Kidney (tissue), 14 donors: Measurements from ENCODE around the gene CNFN. TPM values are rescaled to one million over a fixed set of nuclear protein-coding genes. Genes with fewer than 3 reads are reported as not detected.

Source experiments
- DNase-seq, 5 donors: peaks; one replicate each; pipeline ENCODE4 v3.0.0-alpha.2; 2013 to 2020
- FAIRE-seq: peaks from 2 replicates; lab custom pipeline; 2012; peaks lifted over from hg19 to GRCh38; lab: Jason Lieb, UNC
- H3K27ac ChIP-seq, 2 donors: one replicate each; pipeline ENCODE4 v1.7.0; 2013; ENCODE audit warnings: low read depth in 2 of 2, low read length in 2 of 2, inconsistent platforms in 1 of 2
- H3K27me3 ChIP-seq: one replicate; pipeline ENCODE4 v1.7.1; 2013; ENCODE audit warnings: low read length, inconsistent platforms; ENCODE audit not compliant: control insufficient read depth, insufficient read depth
- H3K36me3 ChIP-seq, 3 donors: one replicate each; pipeline versions ENCODE4 v1.7.0 to v1.7.1; 2013; ENCODE audit warnings: low read length in 3 of 3, control low read depth in 1 of 3, inconsistent platforms in 1 of 3; ENCODE audit not compliant: insufficient read depth in 3 of 3, control insufficient read depth in 2 of 3
- H3K4me1 ChIP-seq, 3 donors: one replicate each; pipeline versions ENCODE4 v1.7.0 to v1.7.1; 2013; ENCODE audit warnings: low read length in 3 of 3, inconsistent platforms in 1 of 3, low read depth in 1 of 3; ENCODE audit not compliant: control insufficient read depth in 2 of 3, insufficient read depth in 2 of 3
- H3K4me3 ChIP-seq, 3 donors: one replicate each; pipeline versions ENCODE4 v1.7.0 to v1.8.1; 2013; ENCODE audit warnings: low read length in 3 of 3, control low read depth in 1 of 3, inconsistent platforms in 1 of 3
- H3K9ac ChIP-seq, 3 donors: one replicate each; pipeline versions ENCODE4 v1.7.0 to v1.7.1; 2013; ENCODE audit warnings: low read length in 3 of 3, control low read depth in 1 of 3, inconsistent platforms in 1 of 3
- H3K9me3 ChIP-seq, 3 donors: one replicate each; pipeline versions ENCODE4 v1.7.0 to v1.7.1; 2013; ENCODE audit warnings: low read length in 3 of 3, control low read depth in 1 of 3, inconsistent platforms in 1 of 3; ENCODE audit not compliant: control insufficient read depth in 2 of 3, insufficient read depth in 1 of 3
- CTCF ChIP-seq: IDR thresholded peaks from 3 replicates; pipeline ENCODE4 v1.5.1; 2012; ENCODE audit warnings: mild to moderate bottlenecking, moderate library complexity, borderline replicate concordance; ENCODE audit not compliant: insufficient read depth; ENCODE audit errors: extremely low read depth
- intact Hi-C: fragments of 100-400 bp; cut with DNase I; formaldehyde crosslinking; loops from one replicate; pipeline ENCODE4 v1.11.1; 2022
- polyA plus RNA-seq: library from polyadenylated mRNA; stranded (reverse); fragments of 350-450 nt; fragmentation: Illumina TruSeq; extraction: RNeasy Lipid Tissue Mini Kit (QIAGEN cat#74804); gene quantifications from one replicate; pipeline ENCODE4 v1.2.3, GENCODE V29; 2014; ENCODE audit warnings: low read depth, low replicate concordance; ENCODE audit not compliant: insufficient read depth
- total RNA-seq: library from RNA; stranded (reverse); fragmentation: NEBNext Ultra II Directional; extraction: Animal tissue kit (Norgen Biotek cat#: 25700); gene quantifications from one replicate; pipeline ENCODE4 v1.2.1, GENCODE V29; 2021
- donor health status: control.
- donor health status: control.
- donor health status: control.
- donor health status: control.
- donor health status: control.
- donor health status: DM: yes; HTN: yes; CAD: no.
- donor health status: Normal renal cell carcinoma (clear cell type).

CNFN gene
- total and polyA plus RNA-seq, 2 donors from 2014 or later = 2.2 to 4.9 TPM

GRCh38 chr19:42388851-42389489, 1.1 kb downstream of the CNFN start:
- Histone ChIP-seq H3K27me3 (peaks cover 3% of the 10 kb centered on the region), H3K36me3 (no peaks in the 10 kb centered on the region), H3K4me1 (no peaks in the 10 kb centered on the region), H3K9me3 (no peaks in the 10 kb centered on the region), H3K27ac (no peak overlapping the region), H3K4me3 (no peak overlapping the region), H3K9ac (no peak overlapping the region)
- TF ChIP-seq CTCF = no peak
- intact Hi-C loops = no loop called here
- no peak for DNase-seq
- FAIRE-seq = no peak

DNA sequence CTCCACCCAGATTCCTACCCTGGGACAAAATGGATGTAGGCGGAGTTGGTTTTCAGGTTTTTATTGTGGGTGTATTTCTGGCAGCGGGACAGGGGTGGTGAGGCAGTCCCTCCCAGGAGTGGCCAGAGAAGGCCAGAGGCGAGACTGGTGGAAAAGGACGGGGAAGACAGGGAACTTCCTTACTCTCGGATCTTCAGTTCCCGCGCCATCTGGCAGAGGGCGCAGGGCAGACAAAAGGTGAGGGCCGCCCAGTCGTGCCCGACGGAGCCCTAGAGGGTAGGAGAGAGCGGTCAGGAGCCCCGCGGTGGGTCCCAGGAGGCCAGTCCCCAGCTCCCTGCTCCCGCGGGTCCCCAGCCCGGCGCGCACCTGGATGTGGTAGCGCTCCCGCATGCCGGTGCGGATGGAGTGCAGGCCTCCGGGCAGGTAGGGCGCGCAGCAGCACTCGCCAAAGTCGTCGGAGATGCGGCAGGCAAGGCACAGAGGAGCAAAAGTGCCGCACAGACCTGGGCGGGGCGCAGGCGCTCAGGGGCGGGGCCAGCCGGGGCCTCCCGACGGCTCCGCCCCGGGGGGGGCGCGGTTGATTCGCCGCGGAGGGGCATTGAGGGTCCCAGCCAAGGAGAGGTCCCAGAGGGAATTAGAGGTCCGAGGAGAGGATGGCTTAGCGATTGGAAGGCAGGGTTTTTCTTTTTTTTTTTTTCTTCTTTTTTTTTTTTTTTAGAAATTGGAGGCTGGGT, 3.0 kb downstream of the CNFN start:
- peak; percentile 47 for TF ChIP-seq CTCF
- Histone ChIP-seq H3K4me1 (no peaks in the 10 kb centered on the region), H3K27ac (no peak overlapping the region), H3K36me3 (no peaks in the 10 kb centered on the region), H3K9me3 (no peaks in the 10 kb centered on the region), H3K27me3 (peaks cover 3% of the 10 kb centered on the region), H3K4me3 (peak overlapping the region in 1 of 3 donors; percentile 35), H3K9ac (no peak overlapping the region)
- DNase-seq (peak in 4 of 5 donors; percentile 69 to 83 (median 76)), FAIRE-seq (no peak)
- intact Hi-C loops = no loop called here

DNA sequence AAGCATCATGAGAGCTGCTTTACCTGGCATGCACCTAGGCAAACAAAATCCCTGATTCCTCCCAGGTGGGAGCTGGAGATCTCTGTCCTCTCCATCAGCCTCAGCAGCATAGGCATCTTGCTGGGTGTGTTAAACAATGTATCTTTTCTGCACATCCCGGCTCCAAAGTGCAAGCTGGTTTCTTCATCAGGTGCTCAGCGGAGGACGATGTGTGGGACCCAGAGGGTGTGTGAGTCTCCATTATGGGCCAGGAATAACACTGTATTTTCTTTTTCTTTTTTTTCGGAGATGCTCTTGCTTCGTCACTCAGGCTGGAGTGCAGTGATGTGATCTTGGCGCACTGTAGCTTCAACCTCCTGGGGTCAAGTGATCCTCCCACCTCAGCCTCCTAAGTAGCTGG, 9.9 kb downstream of the CNFN start:
- intact Hi-C loops = no loop called here
- FAIRE-seq (no peak), DNase-seq (no peak)
- no peak overlapping the region for H3K9ac ChIP-seq
- TF ChIP-seq CTCF = no peak
- no peaks in the 10 kb centered on the region for H3K9me3 ChIP-seq
- H3K36me3 ChIP-seq = no peaks in the 10 kb centered on the region
- H3K27me3 ChIP-seq = no peaks in the 10 kb centered on the region
- H3K27ac ChIP-seq = no peak overlapping the region
- no peak overlapping the region for H3K4me3 ChIP-seq
- H3K4me1 ChIP-seq = no peaks in the 10 kb centered on the region
